Left lung (tissue), 10 donors: ENCODE data around the gene HRH3. TPM values are rescaled to one million over a fixed set of nuclear protein-coding genes. Genes with fewer than 3 reads are reported as not detected.

Source experiments
- ATAC-seq: fragments of 200-7000 bp; cut with Tn5 transposase; one replicate; pipeline ENCODE4 v1.9.1; 2020; ENCODE audit warnings: moderate library complexity
- DNase-seq, 4 donors: peaks; one replicate each; pipeline ENCODE4 v3.0.0-alpha.2; 2013 to 2020
- H3K27ac ChIP-seq, 2 donors: fragments of 200-600 bp; sonication (generic) in 1 of 2; one replicate each; pipeline versions ENCODE4 v1.5.0 to v1.8.0; 2020 to 2021
- H3K27me3 ChIP-seq, 2 donors: fragments of 200-600 bp; sonication (generic) in 1 of 2; one replicate each; pipeline versions ENCODE4 v1.5.0 to v1.8.0; 2020 to 2021
- H3K36me3 ChIP-seq, 2 donors: fragments of 200-600 bp; sonication (generic) in 1 of 2; one replicate each; pipeline versions ENCODE4 v1.5.0 to v1.8.0; 2020 to 2021
- H3K4me1 ChIP-seq, 2 donors: fragments of 200-600 bp; one replicate each; pipeline ENCODE4 v1.8.0; 2021
- H3K4me3 ChIP-seq, 2 donors: fragments of 200-600 bp; sonication (generic) in 1 of 2; one replicate each; pipeline versions ENCODE4 v1.5.0 to v1.8.0; 2020 to 2021; ENCODE audit warnings: mild to moderate bottlenecking in 1 of 2
- H3K9me3 ChIP-seq, 2 donors: fragments of 200-600 bp; sonication (generic) in 1 of 2; one replicate each; pipeline versions ENCODE4 v1.5.0 to v1.8.0; 2020 to 2021
- intact Hi-C, 2 donors: fragments of 100-400 bp; cut with DNase I; formaldehyde crosslinking; loops; one replicate each; pipeline versions ENCODE4 v1.11.2 to v1.14.2; 2022
- polyA plus RNA-seq, 6 donors: library from polyadenylated mRNA; unstranded; fragments of 120-200 nt; gene quantifications; one replicate each; pipeline ENCODE4 v1.2.1, GENCODE V29; 2013; ENCODE audit not compliant: insufficient read length in 6 of 6
- total RNA-seq, 2 donors: library from RNA; stranded (reverse); fragmentation: NEBNext Ultra II Directional; extraction: Animal tissue kit (Norgen Biotek cat#: 25700); gene quantifications; one replicate each; pipeline ENCODE4 v1.2.1, GENCODE V29; 2021
- TF ChIP-seq, protein P1 (sequence below), 2 donors: fragments of 200-600 bp; sonication (generic) in 1 of 2; IDR thresholded peaks; one replicate each; pipeline versions ENCODE4 v1.5.0 to v1.8.0; 2021; ENCODE audit warnings: antibody characterized with exemption in 2 of 2
- donor health status: DM: no; HTN: yes; CAD: no.
- donor health status: DM: no; HTN: no; CAD: no.

Gene HRH3
- total and polyA plus RNA-seq, 8 donors = not detected

DNA sequence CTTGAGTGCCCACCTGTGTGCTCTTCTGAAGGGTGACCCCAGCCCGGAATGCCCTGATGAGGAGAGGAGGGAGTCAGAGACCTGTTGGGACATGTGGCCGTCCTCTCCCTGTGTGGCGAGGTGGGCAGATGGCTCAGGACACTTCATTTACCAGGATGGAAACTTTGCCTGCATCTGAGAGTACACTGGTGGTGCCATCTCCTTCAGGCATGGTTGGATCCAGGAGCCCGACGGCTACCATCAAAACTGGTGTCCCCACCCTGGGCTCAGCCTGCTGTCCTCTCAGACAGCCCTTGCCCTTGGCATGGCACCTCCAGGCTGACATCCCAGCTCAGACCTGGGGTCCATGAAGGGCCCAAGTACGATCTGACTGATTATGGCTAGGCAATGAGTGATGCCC is 11.2 kb upstream of the HRH3 start:
- intact Hi-C loops = no loop called here

DNA sequence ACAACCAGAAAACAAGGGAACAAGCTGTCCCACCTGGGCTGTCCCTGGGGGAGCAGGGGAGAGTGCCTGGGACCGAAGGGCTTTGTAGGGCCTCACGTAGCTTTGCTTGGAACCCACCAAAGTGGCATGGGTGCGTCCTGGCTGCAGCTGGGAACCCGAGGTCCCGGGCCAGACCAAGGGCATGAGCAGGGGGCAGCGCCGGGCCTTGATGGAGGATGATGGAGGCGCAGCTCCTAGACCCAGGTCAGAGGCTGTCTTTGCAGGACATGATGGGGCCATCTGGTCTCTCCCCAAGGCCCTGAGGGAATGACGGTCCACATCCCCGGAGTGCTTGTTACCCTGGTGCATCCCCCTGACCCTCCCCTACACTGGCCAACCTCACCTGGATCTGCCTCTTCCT is 10.6 kb upstream of the HRH3 start:
- DNase-seq (peak in 1 of 4 donors; percentile 47), ATAC-seq (no peak)
- peaks cover 0 to 54% of the 10 kb centered on the region in 2 donors for H3K27me3 ChIP-seq
- no peaks in the 10 kb centered on the region for H3K4me1 ChIP-seq
- H3K4me3 ChIP-seq = no peak overlapping the region
- intact Hi-C loops = no loop called here
- no peaks in the 10 kb centered on the region for H3K9me3 ChIP-seq
- TF ChIP-seq, protein P1, sequence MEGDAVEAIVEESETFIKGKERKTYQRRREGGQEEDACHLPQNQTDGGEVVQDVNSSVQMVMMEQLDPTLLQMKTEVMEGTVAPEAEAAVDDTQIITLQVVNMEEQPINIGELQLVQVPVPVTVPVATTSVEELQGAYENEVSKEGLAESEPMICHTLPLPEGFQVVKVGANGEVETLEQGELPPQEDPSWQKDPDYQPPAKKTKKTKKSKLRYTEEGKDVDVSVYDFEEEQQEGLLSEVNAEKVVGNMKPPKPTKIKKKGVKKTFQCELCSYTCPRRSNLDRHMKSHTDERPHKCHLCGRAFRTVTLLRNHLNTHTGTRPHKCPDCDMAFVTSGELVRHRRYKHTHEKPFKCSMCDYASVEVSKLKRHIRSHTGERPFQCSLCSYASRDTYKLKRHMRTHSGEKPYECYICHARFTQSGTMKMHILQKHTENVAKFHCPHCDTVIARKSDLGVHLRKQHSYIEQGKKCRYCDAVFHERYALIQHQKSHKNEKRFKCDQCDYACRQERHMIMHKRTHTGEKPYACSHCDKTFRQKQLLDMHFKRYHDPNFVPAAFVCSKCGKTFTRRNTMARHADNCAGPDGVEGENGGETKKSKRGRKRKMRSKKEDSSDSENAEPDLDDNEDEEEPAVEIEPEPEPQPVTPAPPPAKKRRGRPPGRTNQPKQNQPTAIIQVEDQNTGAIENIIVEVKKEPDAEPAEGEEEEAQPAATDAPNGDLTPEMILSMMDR (IDR thresholded peaks at IDR 0.05) = no peak
- no peak overlapping the region for H3K27ac ChIP-seq
- no peaks in the 10 kb centered on the region for H3K36me3 ChIP-seq

More for the DNA sequence above, 11.2 kb upstream of the HRH3 start:
- H3K36me3 ChIP-seq = no peaks in the 10 kb centered on the region
- peaks cover 0 to 48% of the 10 kb centered on the region in 2 donors for H3K27me3 ChIP-seq
- ATAC-seq (no peak), DNase-seq (peak in 1 of 4 donors; percentile 20)
- H3K27ac ChIP-seq = no peak overlapping the region
- no peaks in the 10 kb centered on the region for H3K4me1 ChIP-seq
- H3K9me3 ChIP-seq = no peaks in the 10 kb centered on the region
- TF ChIP-seq, protein P1 (IDR thresholded peaks at IDR 0.05) = no peak
- H3K4me3 ChIP-seq = no peak overlapping the region

DNA sequence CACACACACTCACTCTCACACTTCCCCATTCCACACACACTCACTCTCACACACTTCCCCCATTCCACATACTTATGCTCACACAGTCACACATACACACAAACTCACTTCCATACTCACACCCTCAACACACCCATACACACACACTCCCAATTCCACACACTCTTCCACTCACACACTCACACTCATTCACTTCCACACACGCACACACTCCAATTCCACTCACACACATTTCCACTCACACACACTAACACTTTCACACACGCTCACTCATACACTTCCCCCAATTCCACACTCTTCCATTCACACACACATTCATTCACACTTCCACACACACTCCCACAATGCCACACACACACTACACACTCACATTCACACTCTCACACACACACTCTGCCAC is 10.2 kb upstream of the HRH3 start:
- Histone ChIP-seq H3K4me1 (no peaks in the 10 kb centered on the region), H3K4me3 (no peak overlapping the region), H3K9me3 (no peaks in the 10 kb centered on the region), H3K27me3 (peaks cover 0 to 58% of the 10 kb centered on the region in 2 donors), H3K27ac (no peak overlapping the region), H3K36me3 (no peaks in the 10 kb centered on the region)
- intact Hi-C loops = no loop called here
- TF ChIP-seq, protein P1 (IDR thresholded peaks at IDR 0.05) = no peak
- no peak for DNase-seq
- ATAC-seq = no peak

DNA sequence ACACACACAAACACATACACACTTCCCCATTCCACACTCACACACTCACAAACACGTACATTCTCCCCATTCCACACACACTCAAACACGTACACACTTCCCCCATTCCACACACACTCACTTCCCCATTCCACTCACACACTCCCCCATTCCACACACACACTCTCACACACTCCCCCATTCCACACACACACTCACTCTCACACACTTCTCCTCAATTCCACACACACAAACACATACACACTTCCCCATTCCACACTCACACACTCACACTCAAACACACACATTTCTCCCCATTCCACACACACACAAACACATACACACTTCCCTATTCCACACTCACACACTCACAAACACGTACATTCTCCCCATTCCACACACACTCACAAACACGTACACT is 9.6 kb upstream of the HRH3 start:
- intact Hi-C loops = no loop called here
- TF ChIP-seq, protein P1 (IDR thresholded peaks at IDR 0.05) = no peak
- Histone ChIP-seq H3K27ac (no peak overlapping the region), H3K36me3 (no peaks in the 10 kb centered on the region), H3K9me3 (no peaks in the 10 kb centered on the region), H3K4me1 (no peaks in the 10 kb centered on the region), H3K4me3 (no peak overlapping the region), H3K27me3 (peaks cover 0 to 64% of the 10 kb centered on the region in 2 donors)
- no peak for ATAC-seq
- no peak for DNase-seq

DNA sequence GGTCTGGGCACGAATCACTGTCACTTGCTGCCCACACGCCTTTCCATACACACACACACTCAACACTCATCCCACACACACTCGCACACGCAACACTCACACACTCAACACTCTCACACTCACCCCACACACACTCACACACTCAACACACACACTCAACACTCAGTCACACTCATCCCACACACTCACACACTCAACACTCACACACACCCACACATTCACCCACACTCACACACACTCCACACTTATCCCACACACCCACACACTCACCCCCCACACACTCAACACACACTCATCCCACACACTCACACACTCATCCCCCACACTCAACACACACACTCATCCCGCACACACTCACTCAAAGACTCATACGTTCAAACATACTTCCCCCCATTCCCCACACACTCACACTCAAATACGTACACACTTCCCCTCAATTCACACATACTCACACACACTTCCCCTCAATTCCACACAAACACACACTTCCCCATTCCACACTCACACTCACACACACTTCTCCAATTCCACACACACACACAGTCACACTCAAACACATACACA is 9.0 kb upstream of the HRH3 start:
- ATAC-seq = no peak
- no peak overlapping the region for H3K27ac ChIP-seq
- intact Hi-C loops = no loop called here

More for the DNA sequence above, 9.0 kb upstream of the HRH3 start:
- DNase-seq = no peak
- H3K9me3 ChIP-seq = no peaks in the 10 kb centered on the region
- TF ChIP-seq, protein P1 (IDR thresholded peaks at IDR 0.05) = no peak
- no peaks in the 10 kb centered on the region for H3K4me1 ChIP-seq
- peaks cover 0 to 70% of the 10 kb centered on the region in 2 donors for H3K27me3 ChIP-seq
- H3K36me3 ChIP-seq = no peaks in the 10 kb centered on the region
- H3K4me3 ChIP-seq = no peak overlapping the region
